Body of pancreas (tissue), 4 donors: ENCODE results near the gene FERMT2.

ENCODE experiments used
- POLR2A ChIP-seq, 3 donors: fragments of 450-650 bp; IDR thresholded peaks; one replicate each; pipeline ENCODE4 v1.6.1; 2016; ENCODE audit warnings: antibody characterized with exemption in 3 of 3, mild to moderate bottlenecking in 2 of 3
- TF ChIP-seq, protein P1 (sequence below), 7 experiments: fragments of 450-650 bp in 4 of 7; fragments of 200-600 bp in 3 of 7; sonication (generic) in 3 of 7; IDR thresholded peaks; one replicate each; pipeline ENCODE4 v1.5.1; 2016 to 2019; ENCODE audit warnings: antibody characterized with exemption in 7 of 7

DNA sequence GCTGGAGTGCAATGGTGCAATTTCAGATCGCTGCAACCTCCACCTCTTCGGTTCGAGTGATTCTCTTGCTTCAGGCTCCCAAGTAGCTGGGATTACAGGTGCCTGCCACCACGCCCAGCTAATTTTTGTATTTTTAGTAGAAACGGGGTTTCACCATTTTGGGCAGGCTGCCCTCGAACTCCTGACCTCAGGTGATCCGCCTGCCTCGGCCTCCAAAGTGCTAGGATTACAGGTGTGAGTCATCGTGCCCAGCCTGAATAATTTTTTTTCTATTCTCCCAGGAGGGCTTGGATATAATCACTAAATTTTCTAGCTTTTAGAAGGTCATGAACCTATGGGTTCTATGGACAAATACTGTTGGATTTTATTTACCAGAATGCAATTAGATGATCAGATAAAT, 114.8 kb downstream of the FERMT2 start:
- TF ChIP-seq, protein P1, sequence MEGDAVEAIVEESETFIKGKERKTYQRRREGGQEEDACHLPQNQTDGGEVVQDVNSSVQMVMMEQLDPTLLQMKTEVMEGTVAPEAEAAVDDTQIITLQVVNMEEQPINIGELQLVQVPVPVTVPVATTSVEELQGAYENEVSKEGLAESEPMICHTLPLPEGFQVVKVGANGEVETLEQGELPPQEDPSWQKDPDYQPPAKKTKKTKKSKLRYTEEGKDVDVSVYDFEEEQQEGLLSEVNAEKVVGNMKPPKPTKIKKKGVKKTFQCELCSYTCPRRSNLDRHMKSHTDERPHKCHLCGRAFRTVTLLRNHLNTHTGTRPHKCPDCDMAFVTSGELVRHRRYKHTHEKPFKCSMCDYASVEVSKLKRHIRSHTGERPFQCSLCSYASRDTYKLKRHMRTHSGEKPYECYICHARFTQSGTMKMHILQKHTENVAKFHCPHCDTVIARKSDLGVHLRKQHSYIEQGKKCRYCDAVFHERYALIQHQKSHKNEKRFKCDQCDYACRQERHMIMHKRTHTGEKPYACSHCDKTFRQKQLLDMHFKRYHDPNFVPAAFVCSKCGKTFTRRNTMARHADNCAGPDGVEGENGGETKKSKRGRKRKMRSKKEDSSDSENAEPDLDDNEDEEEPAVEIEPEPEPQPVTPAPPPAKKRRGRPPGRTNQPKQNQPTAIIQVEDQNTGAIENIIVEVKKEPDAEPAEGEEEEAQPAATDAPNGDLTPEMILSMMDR (IDR thresholded peaks at IDR 0.05), result no peak
- no peak for TF ChIP-seq POLR2A (IDR thresholded peaks at IDR 0.05)
